Mucosa of descending colon (tissue), 3 donors: ENCODE measurements around the gene RNF144A. TPM values are rescaled to one million over a fixed set of nuclear protein-coding genes. Genes with fewer than 3 reads are reported as not detected.

Experiments used
- ATAC-seq: fragments of 200-7000 bp; cut with Tn5 transposase; one replicate; pipeline ENCODE4 v1.9.1; 2020; ENCODE audit warnings: mild to moderate bottlenecking, moderate library complexity
- DNase-seq, 3 donors: peaks; one replicate each; pipeline ENCODE4 v3.0.0-alpha.2; 2020
- H3K36me3 ChIP-seq: fragments of 200-600 bp; one replicate; pipeline ENCODE4 v1.8.0; 2021; ENCODE audit warnings: low read depth, mild to moderate bottlenecking
- H3K4me1 ChIP-seq: fragments of 200-600 bp; one replicate; pipeline ENCODE4 v1.8.0; 2021; ENCODE audit warnings: low read depth, mild to moderate bottlenecking
- H3K4me3 ChIP-seq: fragments of 200-600 bp; one replicate; pipeline ENCODE4 v1.8.0; 2021; ENCODE audit warnings: mild to moderate bottlenecking
- H3K9me3 ChIP-seq: fragments of 200-600 bp; one replicate; pipeline ENCODE4 v1.8.0; 2021; ENCODE audit warnings: mild to moderate bottlenecking
- CTCF ChIP-seq: fragments of 200-600 bp; IDR thresholded peaks from one replicate; pipeline ENCODE4 v1.8.0; 2022; ENCODE audit warnings: antibody characterized with exemption, mild to moderate bottlenecking
- intact Hi-C, 2 donors: fragments of 100-400 bp; cut with DNase I in 1 of 2; cut with micrococcal nuclease in 1 of 2; formaldehyde crosslinking; loops; one replicate each; pipeline versions ENCODE4 v1.11.0 to v1.11.1; 2022; cut with DNase I, micrococcal nuclease
- total RNA-seq, 3 donors: library from RNA; stranded (reverse); fragmentation: NEBNext Ultra II Directional in 2 of 3; extraction: Animal tissue kit (Norgen Biotek cat#: 25700) in 2 of 3; gene quantifications; one replicate each; pipeline versions ENCODE4 v1.2.1 to v1.2.4, GENCODE V29; 2021 to 2023
- donor health status: DM: no; HTN: no; CAD: no; lungs with moderate emphysema.
- donor health status: DM: no; HTN: no; CAD: no.
- donor health status: DM: no; HTN: yes; CAD: no.

Gene RNF144A
- total RNA-seq, 3 donors from 2014 or later = 14.3 to 18.7 (median 18.3) TPM

GRCh38 chr2:7015007-7015950 lies 98.1 kb downstream of the RNF144A start:
- no peak for DNase-seq
- no peaks in the 10 kb centered on the region for H3K4me1 ChIP-seq

GRCh38 chr2:7016148-7016547 lies 98.9 kb downstream of the RNF144A start:
- intact Hi-C loops = no loop called here
- Histone ChIP-seq H3K4me1 (no peaks in the 10 kb centered on the region), H3K36me3 (no peaks in the 10 kb centered on the region), H3K4me3 (no peak overlapping the region), H3K9me3 (no peaks in the 10 kb centered on the region)
- DNase-seq (no peak), ATAC-seq (no peak)
- TF ChIP-seq CTCF = no peak

More at GRCh38 chr2:7015007-7015950, 98.1 kb downstream of the RNF144A start:
- intact Hi-C loops = no loop called here
- no peak for TF ChIP-seq CTCF
- H3K36me3 ChIP-seq = no peaks in the 10 kb centered on the region
- H3K4me3 ChIP-seq = no peak overlapping the region
- ATAC-seq = no peak
- no peaks in the 10 kb centered on the region for H3K9me3 ChIP-seq

GRCh38 chr2:7016601-7017211 lies 99.5 kb downstream of the RNF144A start:
- ATAC-seq = no peak
- H3K4me1 ChIP-seq = no peaks in the 10 kb centered on the region
- DNase-seq = no peak
- TF ChIP-seq CTCF = no peak
- H3K4me3 ChIP-seq = no peak overlapping the region
- intact Hi-C loops = no loop called here
- no peaks in the 10 kb centered on the region for H3K36me3 ChIP-seq
- H3K9me3 ChIP-seq = no peaks in the 10 kb centered on the region

- no peak for TF ChIP-seq CTCF
- Histone ChIP-seq H3K4me3 (no peak overlapping the region), H3K9me3 (no peaks in the 10 kb centered on the region), H3K36me3 (no peaks in the 10 kb centered on the region), H3K4me1 (no peaks in the 10 kb centered on the region)
- no peak for DNase-seq
- ATAC-seq = no peak
- intact Hi-C loops = no loop called here
These were observed 100.6 kb downstream of the RNF144A start for GRCh38 chr2:7017671-7018281.

GRCh38 chr2:7018282-7018701 lies 101.1 kb downstream of the RNF144A start:
- H3K4me3 ChIP-seq = no peak overlapping the region
- no peaks in the 10 kb centered on the region for H3K4me1 ChIP-seq
- ATAC-seq (no peak), DNase-seq (no peak)
- H3K9me3 ChIP-seq = no peaks in the 10 kb centered on the region
- H3K36me3 ChIP-seq = no peaks in the 10 kb centered on the region
- TF ChIP-seq CTCF = no peak
- intact Hi-C loops = no loop called here
